22Rv1 (cell line): ENCODE data around the gene HEG1.

Source experiments
- H3K27ac ChIP-seq: fragments of 450-650 bp; 2 replicates; pipeline ENCODE4 v1.5.1; 2017
- ZFX ChIP-seq: fragments of 450-650 bp; IDR thresholded peaks from 2 replicates; pipeline ENCODE4 v1.6.1; 2017; ENCODE audit warnings: antibody characterized with exemption, borderline replicate concordance
- TF ChIP-seq, protein P1 (sequence below): fragments of 450-650 bp; IDR thresholded peaks from 2 replicates; pipeline ENCODE4 v1.5.1; 2017; ENCODE audit warnings: mild to moderate bottlenecking

HEG1 gene

DNA sequence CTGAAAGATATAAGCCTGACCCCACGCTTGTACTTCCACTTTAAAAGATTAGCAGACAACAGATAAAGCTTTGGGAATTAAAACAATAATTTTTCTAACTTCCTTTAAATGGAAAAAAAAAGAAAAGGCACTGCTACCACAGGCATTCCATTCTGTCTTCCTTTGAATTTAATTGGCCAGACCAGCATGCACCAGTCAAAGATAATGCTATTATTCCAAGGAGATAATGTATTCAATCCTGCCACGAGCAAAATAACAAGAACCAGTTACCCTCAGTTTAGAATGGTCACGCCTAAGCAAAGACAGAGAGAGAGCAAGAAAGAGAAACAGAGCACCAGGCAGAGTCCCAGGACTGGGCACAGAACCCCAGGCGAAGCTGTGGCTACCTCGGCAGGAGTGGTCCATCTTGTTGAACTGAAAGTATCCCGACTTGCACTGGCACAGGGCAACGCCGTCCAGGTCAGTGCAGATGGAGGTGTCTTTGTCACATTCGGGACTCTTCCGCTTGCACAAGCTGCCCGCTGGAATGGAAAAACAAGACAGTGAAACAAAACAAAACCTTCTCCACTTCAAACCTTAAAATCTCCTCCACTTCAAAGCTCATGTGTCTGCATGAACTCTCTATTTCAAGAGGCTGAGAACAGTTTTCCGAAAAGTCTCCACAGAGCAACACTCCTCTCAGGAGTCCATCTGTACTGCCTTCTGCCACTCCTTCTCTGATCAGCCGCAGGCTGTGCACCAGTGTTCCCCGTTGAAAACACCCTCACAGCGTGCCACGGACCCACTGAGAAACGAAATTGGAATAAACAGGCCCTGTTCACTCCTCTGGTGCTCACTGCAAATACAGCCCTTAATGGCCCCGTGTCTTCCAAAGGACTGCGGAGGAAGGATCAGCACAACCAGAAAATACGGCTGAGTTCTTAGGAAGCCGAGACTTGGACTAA, 58.2 kb downstream of the HEG1 start:
- H3K27ac ChIP-seq: no peak overlapping the region

GRCh38 chr3:124995460-124995994, 60.3 kb downstream of the HEG1 start:
- H3K27ac ChIP-seq: no peak overlapping the region
- TF ChIP-seq, protein P1, sequence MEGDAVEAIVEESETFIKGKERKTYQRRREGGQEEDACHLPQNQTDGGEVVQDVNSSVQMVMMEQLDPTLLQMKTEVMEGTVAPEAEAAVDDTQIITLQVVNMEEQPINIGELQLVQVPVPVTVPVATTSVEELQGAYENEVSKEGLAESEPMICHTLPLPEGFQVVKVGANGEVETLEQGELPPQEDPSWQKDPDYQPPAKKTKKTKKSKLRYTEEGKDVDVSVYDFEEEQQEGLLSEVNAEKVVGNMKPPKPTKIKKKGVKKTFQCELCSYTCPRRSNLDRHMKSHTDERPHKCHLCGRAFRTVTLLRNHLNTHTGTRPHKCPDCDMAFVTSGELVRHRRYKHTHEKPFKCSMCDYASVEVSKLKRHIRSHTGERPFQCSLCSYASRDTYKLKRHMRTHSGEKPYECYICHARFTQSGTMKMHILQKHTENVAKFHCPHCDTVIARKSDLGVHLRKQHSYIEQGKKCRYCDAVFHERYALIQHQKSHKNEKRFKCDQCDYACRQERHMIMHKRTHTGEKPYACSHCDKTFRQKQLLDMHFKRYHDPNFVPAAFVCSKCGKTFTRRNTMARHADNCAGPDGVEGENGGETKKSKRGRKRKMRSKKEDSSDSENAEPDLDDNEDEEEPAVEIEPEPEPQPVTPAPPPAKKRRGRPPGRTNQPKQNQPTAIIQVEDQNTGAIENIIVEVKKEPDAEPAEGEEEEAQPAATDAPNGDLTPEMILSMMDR: peak; percentile 72
- TF ChIP-seq ZFX: no peak

More for the DNA sequence above, 58.2 kb downstream of the HEG1 start:
- TF ChIP-seq ZFX: no peak
- TF ChIP-seq, protein P1: no peak

DNA sequence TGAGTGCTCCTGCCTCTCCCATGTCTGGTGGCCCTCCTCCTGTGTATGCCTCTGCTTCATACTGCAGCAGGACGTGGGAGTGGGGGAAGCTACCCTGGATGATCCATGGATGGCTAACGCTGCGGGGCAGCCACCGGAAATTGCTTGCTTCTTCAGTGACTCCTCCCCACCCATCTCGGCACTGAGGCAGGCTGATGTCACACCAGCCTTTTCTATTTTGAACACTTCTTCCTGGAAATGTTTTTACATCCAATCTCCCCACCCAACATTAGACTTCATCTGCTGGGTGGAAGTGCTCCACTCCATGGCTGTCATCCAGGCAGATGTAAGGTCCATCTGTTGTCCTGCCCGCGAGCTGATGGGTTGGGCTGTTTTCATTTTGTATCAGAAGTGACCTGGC, 62.3 kb downstream of the HEG1 start:
- no peak for TF ChIP-seq ZFX
- TF ChIP-seq, protein P1: no peak
- H3K27ac ChIP-seq: no peak overlapping the region

- TF ChIP-seq, protein P1: no peak
- TF ChIP-seq ZFX: no peak
- H3K27ac ChIP-seq: no peak overlapping the region
These were observed 63.8 kb downstream of the HEG1 start for GRCh38 chr3:124992041-124992440.

- H3K27ac ChIP-seq: no peak overlapping the region
- no peak for TF ChIP-seq ZFX
- TF ChIP-seq, protein P1: peak; percentile 81
These were observed 69.3 kb downstream of the HEG1 start for GRCh38 chr3:124986192-124987143.

DNA sequence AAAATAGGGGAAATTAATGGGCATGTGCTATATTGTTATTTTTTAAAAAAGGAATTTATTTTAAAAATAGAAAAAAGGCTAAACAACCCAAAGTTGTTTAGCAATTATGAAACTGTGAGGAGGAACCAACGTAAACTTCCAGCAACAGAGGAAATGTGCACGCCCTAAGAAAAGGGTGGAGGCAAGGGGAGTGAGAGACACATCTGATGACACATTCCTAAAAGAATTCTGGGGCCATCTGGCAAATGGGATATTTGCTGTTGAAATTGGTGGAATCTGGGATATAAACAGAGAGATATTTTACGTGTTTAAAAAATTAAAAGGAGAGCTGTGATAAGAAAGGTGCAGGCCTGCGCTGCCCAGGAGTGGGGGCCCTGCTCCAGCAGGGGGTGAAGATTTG, 70.4 kb downstream of the HEG1 start:
- TF ChIP-seq, protein P1: no peak
- no peak for TF ChIP-seq ZFX

More for the DNA sequence above, 70.4 kb downstream of the HEG1 start:
- H3K27ac ChIP-seq: no peak overlapping the region
